Measurements from ENCODE around the gene PHACTR1. TPM values are rescaled to one million over a fixed set of nuclear protein-coding genes. Genes with fewer than 3 reads are reported as not detected.

The PHACTR1 gene
- polyA plus RNA-seq, 3 donors: 6.1 to 26.9 (median 7.6) TPM

DNA sequence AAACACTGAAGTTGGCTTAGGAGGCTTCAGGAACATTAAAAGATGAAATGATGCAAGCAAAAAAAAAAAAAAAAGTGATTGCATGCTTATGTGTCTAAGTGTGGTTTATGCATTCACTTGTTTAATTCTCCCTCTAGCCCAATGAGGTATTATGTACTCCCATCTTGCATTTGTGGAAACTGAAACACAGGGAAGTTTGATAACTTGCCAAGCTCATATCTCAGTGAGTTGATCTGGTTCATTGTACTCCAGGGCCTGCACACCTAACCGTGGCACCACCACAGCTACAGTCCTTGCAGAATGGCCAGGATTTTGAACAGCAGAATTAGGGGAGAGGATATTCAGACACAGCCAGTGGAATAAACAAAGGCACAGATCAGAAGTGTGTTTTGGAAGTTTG, 360.6 kb downstream of the PHACTR1 start:
- intact Hi-C loops (cut with micrococcal nuclease): no loop called here
- Mint-ChIP-seq H3K9me3 (peaks cover 0 to 4% (median 0%) of the 10 kb centered on the region in 7 donors), H3K27ac (no peak overlapping the region), H3K4me1 (peaks cover 9% of the 10 kb centered on the region), H3K27me3 (ENCODE audit: low read depth in 3 of 3) (no peaks in the 10 kb centered on the region), H3K4me3 (no peak overlapping the region), H3K36me3 (no peaks in the 10 kb centered on the region)
- H4K20me1 ChIP-seq (ENCODE audit: insufficient read depth, low read length): no peaks in the 10 kb centered on the region
- TF ChIP-seq, protein P1, sequence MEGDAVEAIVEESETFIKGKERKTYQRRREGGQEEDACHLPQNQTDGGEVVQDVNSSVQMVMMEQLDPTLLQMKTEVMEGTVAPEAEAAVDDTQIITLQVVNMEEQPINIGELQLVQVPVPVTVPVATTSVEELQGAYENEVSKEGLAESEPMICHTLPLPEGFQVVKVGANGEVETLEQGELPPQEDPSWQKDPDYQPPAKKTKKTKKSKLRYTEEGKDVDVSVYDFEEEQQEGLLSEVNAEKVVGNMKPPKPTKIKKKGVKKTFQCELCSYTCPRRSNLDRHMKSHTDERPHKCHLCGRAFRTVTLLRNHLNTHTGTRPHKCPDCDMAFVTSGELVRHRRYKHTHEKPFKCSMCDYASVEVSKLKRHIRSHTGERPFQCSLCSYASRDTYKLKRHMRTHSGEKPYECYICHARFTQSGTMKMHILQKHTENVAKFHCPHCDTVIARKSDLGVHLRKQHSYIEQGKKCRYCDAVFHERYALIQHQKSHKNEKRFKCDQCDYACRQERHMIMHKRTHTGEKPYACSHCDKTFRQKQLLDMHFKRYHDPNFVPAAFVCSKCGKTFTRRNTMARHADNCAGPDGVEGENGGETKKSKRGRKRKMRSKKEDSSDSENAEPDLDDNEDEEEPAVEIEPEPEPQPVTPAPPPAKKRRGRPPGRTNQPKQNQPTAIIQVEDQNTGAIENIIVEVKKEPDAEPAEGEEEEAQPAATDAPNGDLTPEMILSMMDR (IDR thresholded peaks at IDR 0.05): no peak
- no peak overlapping the region for H2AFZ ChIP-seq (ENCODE audit: insufficient read depth, low read depth, low read length, poor library complexity, severe bottlenecking)
- DNase-seq: no peak
- H3K9me3 ChIP-seq (replicated peaks in 1 of 2; ENCODE audit: control insufficient read depth in 1 of 2, insufficient read depth in 1 of 2, low read length in 2 of 2): no peaks in the 10 kb centered on the region
- no peak overlapping the region for H3K27ac ChIP-seq (ENCODE audit: low read depth in 1 of 2, low read length in 2 of 2)
- WGBS (ENCODE audit: insufficient coverage): 100% methylated on average over 1 of the region's 1 CpG
- no peak overlapping the region for H3K4me3 ChIP-seq (replicated peaks in 1 of 3; ENCODE audit: low read depth in 2 of 3, low read length in 3 of 3)
- no peak overlapping the region for H3K9ac ChIP-seq (ENCODE audit: insufficient read depth, low read length, poor library complexity, severe bottlenecking)
- no peaks in the 10 kb centered on the region for H3K4me1 ChIP-seq (ENCODE audit: control insufficient read depth in 1 of 2, insufficient read depth in 2 of 2, low read length in 2 of 2)
- H3K4me2 ChIP-seq (replicated peaks; ENCODE audit: extremely low read depth, low read length, poor library complexity, severe bottlenecking): no peak overlapping the region
- H3K79me2 ChIP-seq (ENCODE audit: insufficient read depth, low read length): no peaks in the 10 kb centered on the region
- no peaks in the 10 kb centered on the region for H3K27me3 ChIP-seq (ENCODE audit: control insufficient read depth in 2 of 2, insufficient read depth in 2 of 2, low read length in 2 of 2)
- H3K36me3 ChIP-seq (replicated peaks in 1 of 2; ENCODE audit: control insufficient read depth in 1 of 2, insufficient read depth in 2 of 2, low read length in 2 of 2): no peaks in the 10 kb centered on the region

DNA sequence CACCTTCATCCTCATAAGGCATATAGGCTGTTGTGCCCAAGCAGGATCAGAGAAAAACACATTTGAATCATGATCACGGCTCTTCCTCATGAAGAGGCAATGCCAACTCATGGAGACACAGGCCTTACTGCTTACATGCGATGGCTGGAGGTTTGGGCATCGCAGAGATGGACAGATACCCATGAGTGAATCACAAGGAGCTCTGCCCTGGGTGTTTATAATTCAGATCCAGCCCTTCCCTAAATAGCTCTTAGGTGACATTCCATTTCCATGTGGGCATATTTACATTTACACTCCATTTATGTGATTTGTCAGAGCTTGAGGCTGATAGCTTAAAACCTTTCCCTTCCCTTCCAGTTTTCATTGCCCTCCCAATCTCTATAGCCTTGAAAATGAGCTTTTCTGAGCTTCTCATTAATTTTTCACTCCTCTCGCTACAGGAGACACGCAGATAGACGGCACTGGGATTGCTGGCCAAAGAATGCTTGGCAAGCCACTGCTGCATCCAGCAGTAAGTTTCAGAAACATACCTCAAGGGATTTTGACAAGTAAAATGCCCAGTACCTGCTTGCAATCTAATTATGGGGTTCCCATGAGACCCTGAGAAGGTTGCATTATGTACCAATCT, 362.6 kb downstream of the PHACTR1 start:
- Mint-ChIP-seq H3K4me3 (no peak overlapping the region), H3K4me1 (peaks cover 9% of the 10 kb centered on the region), H3K36me3 (no peaks in the 10 kb centered on the region), H3K27ac (no peak overlapping the region), H3K9me3 (no peaks in the 10 kb centered on the region), H3K27me3 (ENCODE audit: low read depth in 3 of 3) (no peaks in the 10 kb centered on the region)
- no peak overlapping the region for H2AFZ ChIP-seq (ENCODE audit: insufficient read depth, low read depth, low read length, poor library complexity, severe bottlenecking)
- TF ChIP-seq, protein P1 (IDR thresholded peaks at IDR 0.05): no peak
- DNase-seq: no peak
- H3K79me2 ChIP-seq (ENCODE audit: insufficient read depth, low read length): no peaks in the 10 kb centered on the region
- no peak overlapping the region for H3K27ac ChIP-seq (ENCODE audit: low read depth in 1 of 2, low read length in 2 of 2)
- H3K4me2 ChIP-seq (replicated peaks; ENCODE audit: extremely low read depth, low read length, poor library complexity, severe bottlenecking): no peak overlapping the region
- WGBS (ENCODE audit: insufficient coverage): 94% methylated on average over 4 of the region's 6 CpGs
- no peaks in the 10 kb centered on the region for H3K36me3 ChIP-seq (replicated peaks in 1 of 2; ENCODE audit: control insufficient read depth in 1 of 2, insufficient read depth in 2 of 2, low read length in 2 of 2)
- intact Hi-C loops (cut with micrococcal nuclease): no loop called here
- no peak overlapping the region for H3K9ac ChIP-seq (ENCODE audit: insufficient read depth, low read length, poor library complexity, severe bottlenecking)
- no peaks in the 10 kb centered on the region for H3K4me1 ChIP-seq (ENCODE audit: control insufficient read depth in 1 of 2, insufficient read depth in 2 of 2, low read length in 2 of 2)
- H3K9me3 ChIP-seq (replicated peaks in 1 of 2; ENCODE audit: control insufficient read depth in 1 of 2, insufficient read depth in 1 of 2, low read length in 2 of 2): no peaks in the 10 kb centered on the region
- no peak overlapping the region for H3K4me3 ChIP-seq (replicated peaks in 1 of 3; ENCODE audit: low read depth in 2 of 3, low read length in 3 of 3)
- H3K27me3 ChIP-seq (ENCODE audit: control insufficient read depth in 2 of 2, insufficient read depth in 2 of 2, low read length in 2 of 2): no peaks in the 10 kb centered on the region
- no peaks in the 10 kb centered on the region for H4K20me1 ChIP-seq (ENCODE audit: insufficient read depth, low read length)

Data from CD14-positive monocyte (primary cell).